Astrocyte (in vitro differentiated cells and primary cell): Measurements from ENCODE around the gene ENPEP.

ENCODE experiments used
- CTCF ChIP-seq: IDR thresholded peaks from 2 replicates; pipeline ENCODE4 v1.5.1; 2011; ENCODE audit warnings: low read depth, mild to moderate bottlenecking, inconsistent platforms, low read length, moderate library complexity; ENCODE audit not compliant: insufficient read depth
- EZH2 ChIP-seq: IDR thresholded peaks from 2 replicates; pipeline ENCODE4 v1.6.1; 2012; ENCODE audit warnings: mild to moderate bottlenecking, low read length, inconsistent platforms; ENCODE audit not compliant: insufficient read depth

GRCh38 chr4:110498420-110498819 lies 22.5 kb downstream of the ENPEP start:
- no peak for TF ChIP-seq EZH2
- TF ChIP-seq CTCF, result no peak
